D721Med (cell line): ENCODE results near the gene LHX6.

Source experiments
- DNase-seq: peaks from one replicate; pipeline ENCODE4 v3.0.0; 2011; ENCODE audit warnings: low spot score; ENCODE audit not compliant: insufficient read length
- FAIRE-seq: peaks from 2 replicates; lab custom pipeline; 2011; peaks lifted over from hg19 to GRCh38; lab: Jason Lieb, UNC
- CTCF ChIP-seq: IDR thresholded peaks from 2 replicates; pipeline ENCODE4 v1.5.1; 2012; ENCODE audit warnings: mild to moderate bottlenecking, control low read depth; ENCODE audit not compliant: insufficient read depth; ENCODE audit errors: missing control alignments

The LHX6 gene

GRCh38 chr9:122191584-122191983 lies 37.2 kb downstream of the LHX6 start:
- DNase-seq: no peak
- TF ChIP-seq CTCF: no peak
- FAIRE-seq: no peak

GRCh38 chr9:122190597-122191381 lies 38.0 kb downstream of the LHX6 start:
- no peak for TF ChIP-seq CTCF
- FAIRE-seq (no peak), DNase-seq (no peak)

- no peak for TF ChIP-seq CTCF
- DNase-seq (no peak), FAIRE-seq (no peak)
These were observed 40.4 kb downstream of the LHX6 start for GRCh38 chr9:122188369-122188768.

- DNase-seq (no peak), FAIRE-seq (no peak)
- no peak for TF ChIP-seq CTCF
These were observed 41.8 kb downstream of the LHX6 start for GRCh38 chr9:122186777-122187470.

GRCh38 chr9:122186301-122186700 lies 42.5 kb downstream of the LHX6 start:
- TF ChIP-seq CTCF: no peak
- no peak for FAIRE-seq
- no peak for DNase-seq

- FAIRE-seq (no peak), DNase-seq (no peak)
- no peak for TF ChIP-seq CTCF
These were observed 44.2 kb downstream of the LHX6 start for GRCh38 chr9:122184551-122184950.

- TF ChIP-seq CTCF: no peak
- DNase-seq: no peak
- FAIRE-seq: no peak
These were observed 45.3 kb downstream of the LHX6 start for GRCh38 chr9:122183501-122183900.
